Kidney (tissue), 14 donors: ENCODE measurements around the gene ARHGAP26. TPM values are rescaled to one million over a fixed set of nuclear protein-coding genes. Genes with fewer than 3 reads are reported as not detected.
A peak's percentile ranks its signal among the peaks of the same experiment; 100 is the strongest.

Source experiments
- DNase-seq, 5 donors: peaks; one replicate each; pipeline ENCODE4 v3.0.0-alpha.2; 2013 to 2020
- FAIRE-seq: peaks from 2 replicates; lab custom pipeline; 2012; peaks lifted over from hg19 to GRCh38; lab: Jason Lieb, UNC
- H3K27ac ChIP-seq, 2 donors: one replicate each; pipeline ENCODE4 v1.7.0; 2013; ENCODE audit warnings: low read depth in 2 of 2, low read length in 2 of 2, inconsistent platforms in 1 of 2
- H3K27me3 ChIP-seq: one replicate; pipeline ENCODE4 v1.7.1; 2013; ENCODE audit warnings: low read length, inconsistent platforms; ENCODE audit not compliant: control insufficient read depth, insufficient read depth
- H3K36me3 ChIP-seq, 3 donors: one replicate each; pipeline versions ENCODE4 v1.7.0 to v1.7.1; 2013; ENCODE audit warnings: low read length in 3 of 3, control low read depth in 1 of 3, inconsistent platforms in 1 of 3; ENCODE audit not compliant: insufficient read depth in 3 of 3, control insufficient read depth in 2 of 3
- H3K4me1 ChIP-seq, 3 donors: one replicate each; pipeline versions ENCODE4 v1.7.0 to v1.7.1; 2013; ENCODE audit warnings: low read length in 3 of 3, inconsistent platforms in 1 of 3, low read depth in 1 of 3; ENCODE audit not compliant: control insufficient read depth in 2 of 3, insufficient read depth in 2 of 3
- H3K4me3 ChIP-seq, 3 donors: one replicate each; pipeline versions ENCODE4 v1.7.0 to v1.8.1; 2013; ENCODE audit warnings: low read length in 3 of 3, control low read depth in 1 of 3, inconsistent platforms in 1 of 3
- H3K9ac ChIP-seq, 3 donors: one replicate each; pipeline versions ENCODE4 v1.7.0 to v1.7.1; 2013; ENCODE audit warnings: low read length in 3 of 3, control low read depth in 1 of 3, inconsistent platforms in 1 of 3
- H3K9me3 ChIP-seq, 3 donors: one replicate each; pipeline versions ENCODE4 v1.7.0 to v1.7.1; 2013; ENCODE audit warnings: low read length in 3 of 3, control low read depth in 1 of 3, inconsistent platforms in 1 of 3; ENCODE audit not compliant: control insufficient read depth in 2 of 3, insufficient read depth in 1 of 3
- CTCF ChIP-seq: IDR thresholded peaks from 3 replicates; pipeline ENCODE4 v1.5.1; 2012; ENCODE audit warnings: mild to moderate bottlenecking, moderate library complexity, borderline replicate concordance; ENCODE audit not compliant: insufficient read depth; ENCODE audit errors: extremely low read depth
- intact Hi-C: fragments of 100-400 bp; cut with DNase I; formaldehyde crosslinking; loops from one replicate; pipeline ENCODE4 v1.11.1; 2022
- polyA plus RNA-seq: library from polyadenylated mRNA; stranded (reverse); fragments of 350-450 nt; fragmentation: Illumina TruSeq; extraction: RNeasy Lipid Tissue Mini Kit (QIAGEN cat#74804); gene quantifications from one replicate; pipeline ENCODE4 v1.2.3, GENCODE V29; 2014; ENCODE audit warnings: low read depth, low replicate concordance; ENCODE audit not compliant: insufficient read depth
- total RNA-seq: library from RNA; stranded (reverse); fragmentation: NEBNext Ultra II Directional; extraction: Animal tissue kit (Norgen Biotek cat#: 25700); gene quantifications from one replicate; pipeline ENCODE4 v1.2.1, GENCODE V29; 2021
- donor health status: control.
- donor health status: control.
- donor health status: control.
- donor health status: control.
- donor health status: control.
- donor health status: DM: yes; HTN: yes; CAD: no.
- donor health status: Normal renal cell carcinoma (clear cell type).

Gene ARHGAP26
- total and polyA plus RNA-seq, 2 donors from 2014 or later = 2.5 to 85.7 TPM

DNA sequence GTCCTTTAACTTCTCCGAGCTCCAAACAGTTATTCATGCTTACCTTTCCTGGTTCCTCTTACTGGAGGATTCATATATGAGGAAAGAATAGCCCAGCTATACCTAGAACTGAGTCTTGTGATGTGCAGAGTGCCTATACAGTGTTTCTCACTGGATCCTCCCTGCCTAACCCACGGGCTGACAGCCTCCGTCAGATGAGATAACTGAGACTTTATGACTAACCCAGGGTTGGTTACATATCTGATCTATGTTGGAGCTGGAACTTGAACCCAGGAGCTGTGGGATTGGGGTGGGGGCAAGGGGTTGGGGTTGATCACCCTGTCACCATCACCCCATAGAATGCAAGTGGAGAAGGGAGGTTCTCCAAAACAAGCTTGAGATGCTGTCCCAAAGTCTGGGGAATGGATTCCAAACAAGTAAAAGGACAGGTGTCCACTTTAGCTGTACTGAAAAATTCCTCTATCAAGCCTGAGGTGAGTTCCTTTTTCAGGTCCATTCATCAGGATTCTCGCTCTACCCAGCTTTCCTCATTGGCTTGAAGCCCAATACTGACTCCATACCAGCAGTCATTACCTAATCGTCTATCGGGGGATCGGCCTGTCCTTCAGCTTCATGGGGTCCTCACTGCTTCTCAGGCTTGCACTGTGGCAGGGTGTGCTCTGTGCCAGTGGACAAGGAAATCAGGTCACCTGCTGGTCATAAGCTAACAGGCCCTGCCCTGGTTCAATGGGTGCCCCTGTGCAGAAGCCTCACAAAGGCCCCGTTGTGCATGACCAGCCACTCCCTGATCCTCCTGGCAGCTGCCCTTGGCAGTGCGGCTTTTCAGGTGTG, 100.6 kb downstream of the ARHGAP26 start:
- FAIRE-seq = no peak
- Histone ChIP-seq H3K4me1 (peaks cover 3 to 38% (median 19%) of the 10 kb centered on the region in 3 donors), H3K27me3 (no peaks in the 10 kb centered on the region), H3K27ac (peak overlapping the region in 1 of 2 donors; percentile 21), H3K36me3 (no peaks in the 10 kb centered on the region), H3K4me3 (no peak overlapping the region), H3K9me3 (no peaks in the 10 kb centered on the region), H3K9ac (no peak overlapping the region)
- peak in 1 of 5 donors; percentile 89 for DNase-seq
- TF ChIP-seq CTCF = no peak
- intact Hi-C loops = no loop called here

GRCh38 chr5:142871363-142872193, 101.4 kb downstream of the ARHGAP26 start:
- intact Hi-C loops = no loop called here
- H3K9ac ChIP-seq = no peak overlapping the region
- H3K27me3 ChIP-seq = no peaks in the 10 kb centered on the region
- peaks cover 3 to 43% (median 19%) of the 10 kb centered on the region in 3 donors for H3K4me1 ChIP-seq
- FAIRE-seq (no peak), DNase-seq (no peak)
- H3K27ac ChIP-seq = peak overlapping the region in 1 of 2 donors; percentile 21
- no peak overlapping the region for H3K4me3 ChIP-seq
- H3K9me3 ChIP-seq = no peaks in the 10 kb centered on the region
- TF ChIP-seq CTCF = no peak
- H3K36me3 ChIP-seq = no peaks in the 10 kb centered on the region

DNA sequence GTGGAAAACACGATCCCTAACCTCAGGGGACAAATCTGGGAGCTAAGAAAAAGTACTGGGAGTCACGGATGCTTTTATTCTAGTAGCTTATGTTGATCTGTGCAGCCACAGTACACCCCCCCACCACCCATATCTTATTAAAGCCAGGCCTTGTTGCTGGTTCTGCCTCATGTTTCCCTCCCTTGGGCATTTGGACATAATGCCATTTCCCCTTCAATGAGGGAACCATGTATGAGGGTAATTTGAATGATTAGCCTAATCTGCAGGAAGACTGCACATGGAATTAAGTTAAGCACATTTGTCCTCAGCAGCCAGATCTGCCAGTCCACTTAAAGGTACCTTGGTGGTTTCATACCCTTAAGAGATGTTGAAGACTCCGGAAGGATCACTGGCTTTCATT, 102.0 kb downstream of the ARHGAP26 start:
- no peak for DNase-seq
- Histone ChIP-seq H3K36me3 (no peaks in the 10 kb centered on the region), H3K9ac (no peak overlapping the region), H3K9me3 (no peaks in the 10 kb centered on the region), H3K4me1 (peaks cover 3 to 43% (median 19%) of the 10 kb centered on the region in 3 donors), H3K27me3 (no peaks in the 10 kb centered on the region), H3K27ac (no peak overlapping the region), H3K4me3 (no peak overlapping the region)
- FAIRE-seq = no peak
- intact Hi-C loops = no loop called here
- TF ChIP-seq CTCF = no peak
